VCaP (cell line): Measurements from ENCODE around the gene OR5M11.

Experiments used
- H3K27ac ChIP-seq: fragments of 450-650 bp; 2 replicates; pipeline ENCODE4 v1.5.1; 2017
- CTCF ChIP-seq: fragments of 450-650 bp; conservative IDR thresholded peaks from 2 replicates; pipeline ENCODE4 v1.5.1; 2017; ENCODE audit warnings: mild to moderate bottlenecking, moderate library complexity

Gene OR5M11

GRCh38 chr11:56531856-56532255, 11.2 kb downstream of the OR5M11 start:
- H3K27ac ChIP-seq, result peak overlapping the region; percentile 70; the same call in 1 of the 2 replicates

DNA sequence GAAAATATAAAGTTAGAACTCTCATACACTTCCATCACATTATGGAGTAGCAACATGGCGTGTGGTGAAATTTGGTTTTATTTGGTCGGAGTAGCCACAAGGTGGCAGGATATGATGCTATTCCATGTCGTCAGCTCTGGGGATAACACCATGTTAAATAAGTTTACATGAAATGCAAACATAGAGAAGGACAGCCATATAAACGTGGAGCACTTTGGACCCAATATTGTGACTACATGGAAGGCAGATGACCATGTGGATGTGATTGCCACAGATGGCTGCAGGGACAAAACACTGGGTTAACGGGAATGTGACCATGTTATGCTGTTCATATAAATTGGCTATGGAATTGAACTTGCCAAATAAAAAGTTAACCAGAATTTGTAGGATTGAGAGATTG, 21.0 kb downstream of the OR5M11 start:
- peak; percentile 79 for TF ChIP-seq CTCF
- H3K27ac ChIP-seq, result no peak overlapping the region

More at GRCh38 chr11:56531856-56532255, 11.2 kb downstream of the OR5M11 start:
- TF ChIP-seq CTCF, result no peak

GRCh38 chr11:56513280-56513679, 29.8 kb downstream of the OR5M11 start:
- TF ChIP-seq CTCF, result no peak
- no peak overlapping the region for H3K27ac ChIP-seq

DNA sequence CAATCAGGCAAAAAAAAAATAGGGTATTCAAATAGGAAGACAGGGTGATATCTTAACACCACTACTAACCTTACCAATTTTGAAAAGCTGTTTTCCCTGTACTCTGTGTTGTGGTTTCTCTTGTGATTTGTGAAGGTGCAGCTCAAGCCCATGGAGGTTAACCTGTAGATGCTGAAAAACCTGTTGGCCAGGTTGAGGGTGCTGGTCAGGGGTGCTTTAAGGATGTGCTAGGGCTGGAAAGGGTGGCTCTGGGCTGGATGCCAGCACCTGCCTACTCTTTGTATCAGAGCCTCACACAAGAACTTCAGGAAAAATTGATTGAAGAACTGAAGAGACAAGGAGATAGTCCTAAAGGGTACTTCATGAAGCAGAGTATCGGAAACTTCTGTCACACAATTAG, 33.6 kb downstream of the OR5M11 start:
- TF ChIP-seq CTCF, result no peak
- no peak overlapping the region for H3K27ac ChIP-seq

GRCh38 chr11:56497010-56497409, 46.0 kb downstream of the OR5M11 start:
- no peak for TF ChIP-seq CTCF
- H3K27ac ChIP-seq, result no peak overlapping the region

DNA sequence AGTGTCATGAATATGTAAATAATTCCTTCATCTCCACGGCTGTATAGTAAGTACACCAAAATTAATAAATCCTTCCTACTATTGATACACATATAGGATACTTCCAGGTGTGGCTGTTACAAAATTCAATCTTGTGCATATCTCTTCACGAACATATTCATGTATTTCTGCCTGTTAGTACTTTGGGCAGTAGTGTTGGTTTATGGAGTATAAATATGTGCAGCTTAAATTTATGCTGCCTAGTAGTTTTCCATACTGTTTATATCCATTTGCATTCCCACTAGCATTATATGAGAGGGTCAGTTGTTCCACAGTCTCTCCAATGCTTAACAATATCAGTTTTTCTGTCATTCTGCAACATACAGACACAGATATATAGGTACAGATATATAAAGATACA, 47.9 kb downstream of the OR5M11 start:
- H3K27ac ChIP-seq, result no peak overlapping the region
- no peak for TF ChIP-seq CTCF
